ENCODE data around the gene ABHD2.

ABHD2 gene

DNA sequence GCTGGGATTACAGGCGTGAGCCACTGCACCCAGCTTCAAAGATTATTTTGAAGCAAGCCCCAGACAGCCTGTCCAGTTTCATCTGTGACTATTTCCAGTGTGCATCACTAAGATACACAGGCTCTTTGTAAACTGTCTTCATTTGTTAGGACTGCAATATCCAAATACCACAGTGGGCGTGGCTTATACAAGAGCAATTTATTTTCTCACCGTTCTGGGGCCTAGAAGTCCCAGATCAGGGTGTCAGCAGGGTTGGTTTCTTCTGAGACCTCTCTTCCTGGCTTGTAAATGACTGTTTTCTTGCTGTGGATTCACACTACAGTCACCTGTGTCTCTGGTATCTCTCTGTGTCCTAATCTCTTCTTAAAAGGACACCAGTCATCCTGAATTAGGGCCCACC, 73.4 kb downstream of the ABHD2 start:
- DNase-seq (ENCODE audit: low read depth in 2 of 2, low spot score in 1 of 2): no peak

DNA sequence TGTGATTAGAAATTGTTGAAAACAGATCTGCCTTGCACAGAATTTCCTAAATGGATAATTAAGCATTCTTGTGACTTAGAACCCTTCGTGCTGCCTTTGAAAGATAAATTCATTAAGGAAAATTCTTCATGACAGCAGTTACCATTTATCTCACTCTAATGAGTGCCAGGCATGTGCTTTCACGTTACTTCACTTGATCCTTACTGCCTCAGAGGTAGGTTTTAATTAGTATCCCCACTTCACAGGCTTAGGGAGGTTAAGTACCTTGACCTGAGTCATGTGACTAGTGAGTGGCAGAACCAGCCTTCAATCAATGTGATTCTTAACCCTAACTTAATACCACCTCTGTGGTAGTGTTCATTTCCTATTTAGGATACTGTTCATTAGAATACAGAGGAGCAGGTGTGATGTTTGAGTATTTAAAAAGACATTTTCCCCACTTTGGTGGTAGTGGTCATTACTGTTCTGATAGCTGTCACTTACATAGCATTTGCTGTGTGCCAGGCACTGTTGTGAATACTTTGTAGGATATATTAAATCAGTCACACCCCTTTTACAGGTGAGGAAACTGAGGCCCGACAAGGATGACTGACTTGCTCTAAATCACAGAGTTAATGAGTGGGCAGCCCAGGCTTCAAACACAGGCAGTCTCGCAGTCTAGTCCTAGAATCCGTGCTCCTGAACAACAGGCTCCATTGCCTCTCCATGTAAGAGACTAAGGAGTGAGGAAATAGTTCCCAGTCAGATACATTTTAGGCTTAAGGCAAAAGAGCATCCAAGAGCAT, 75.2 kb downstream of the ABHD2 start:
- DNase-seq (ENCODE audit: low read depth in 2 of 2, low spot score in 1 of 2): no peak

DNA sequence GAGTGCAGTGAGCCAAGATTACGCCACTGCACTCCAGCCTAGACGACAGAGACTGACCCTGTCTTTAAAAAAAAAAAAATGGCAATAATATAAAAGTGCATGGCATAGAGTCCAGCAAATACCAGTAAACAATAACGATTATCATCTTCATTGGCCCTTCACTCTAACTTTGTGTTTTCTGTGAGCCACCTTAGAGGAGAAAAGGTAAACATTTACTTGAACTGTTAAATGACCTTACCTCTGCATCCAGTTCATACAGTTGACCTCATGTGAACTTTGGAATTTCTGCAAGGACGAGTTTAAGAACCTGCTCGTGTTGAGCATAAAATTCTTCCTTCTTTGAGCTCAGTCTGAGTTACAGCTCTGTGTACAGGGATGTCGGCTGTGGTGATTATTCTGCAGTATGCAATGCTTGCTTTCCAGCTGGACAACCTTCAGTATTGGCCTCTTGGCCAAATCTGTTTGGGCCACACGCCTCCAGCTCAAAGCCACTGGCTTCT, 76.5 kb downstream of the ABHD2 start:
- no peak for DNase-seq (ENCODE audit: low read depth in 2 of 2, low spot score in 1 of 2)

DNA sequence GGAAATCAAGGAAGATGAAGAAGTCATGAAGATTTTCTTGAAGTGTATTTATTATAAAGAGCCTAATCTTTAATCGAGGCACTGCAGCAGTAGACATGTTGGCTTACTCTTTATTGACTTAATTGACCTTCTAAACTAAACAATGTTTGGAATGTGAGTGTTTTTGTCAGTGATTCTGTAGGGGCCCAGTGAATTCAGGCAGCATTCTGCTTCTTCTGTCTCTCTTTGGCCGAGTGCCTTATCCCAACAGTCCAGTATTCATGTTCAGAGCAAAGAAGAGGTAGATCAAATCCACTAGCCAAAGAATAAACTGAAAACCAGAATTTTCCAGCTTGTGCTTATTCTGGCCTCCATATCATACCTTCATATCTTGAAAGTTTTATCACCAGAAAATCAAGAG, 77.4 kb downstream of the ABHD2 start:
- DNase-seq (ENCODE audit: low read depth in 2 of 2, low spot score in 1 of 2): no peak

DNA sequence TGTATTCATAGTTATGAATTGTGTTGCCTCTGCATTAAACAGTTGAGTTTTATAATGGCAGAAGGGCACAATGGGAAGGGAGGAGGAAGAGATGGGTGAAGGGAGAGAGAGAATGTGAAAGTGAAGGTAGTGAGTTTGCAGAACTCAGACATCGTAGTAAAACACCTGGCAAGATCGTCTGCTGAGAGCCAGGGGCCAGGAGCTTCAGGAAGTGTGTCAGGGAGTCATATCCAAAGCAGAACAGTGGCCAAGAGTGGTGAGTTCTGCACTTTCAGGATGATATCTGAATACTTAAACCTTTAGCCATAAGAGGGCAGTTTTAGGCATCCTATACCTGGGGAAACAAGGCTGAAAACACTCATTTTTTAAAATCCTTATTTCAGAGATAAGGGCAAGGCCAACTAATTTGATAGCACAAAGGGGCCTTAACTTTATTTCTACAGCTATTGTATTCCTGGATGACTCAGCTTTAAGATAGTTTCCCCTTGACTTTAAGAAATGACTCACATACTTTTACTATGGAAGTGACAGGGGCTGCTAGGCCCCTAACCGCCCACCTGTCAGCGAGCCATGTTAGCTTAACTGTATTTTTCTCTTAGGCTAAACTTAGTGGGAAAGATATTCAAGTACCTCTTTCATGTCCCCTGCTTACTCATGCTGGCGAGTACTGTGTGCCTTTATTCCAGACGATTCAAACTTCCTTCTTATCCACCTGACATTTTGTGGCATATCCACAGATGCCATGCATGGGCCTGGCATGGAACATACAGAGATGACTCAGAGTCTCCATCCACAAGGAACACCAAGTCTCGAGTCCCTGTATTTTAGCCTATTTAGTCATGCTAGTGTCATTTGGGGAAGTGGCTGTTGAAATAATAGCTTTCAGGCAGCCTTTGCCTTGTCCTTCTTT, 79.3 kb downstream of the ABHD2 start:
- no peak for DNase-seq (ENCODE audit: low read depth in 2 of 2, low spot score in 1 of 2)

DNA sequence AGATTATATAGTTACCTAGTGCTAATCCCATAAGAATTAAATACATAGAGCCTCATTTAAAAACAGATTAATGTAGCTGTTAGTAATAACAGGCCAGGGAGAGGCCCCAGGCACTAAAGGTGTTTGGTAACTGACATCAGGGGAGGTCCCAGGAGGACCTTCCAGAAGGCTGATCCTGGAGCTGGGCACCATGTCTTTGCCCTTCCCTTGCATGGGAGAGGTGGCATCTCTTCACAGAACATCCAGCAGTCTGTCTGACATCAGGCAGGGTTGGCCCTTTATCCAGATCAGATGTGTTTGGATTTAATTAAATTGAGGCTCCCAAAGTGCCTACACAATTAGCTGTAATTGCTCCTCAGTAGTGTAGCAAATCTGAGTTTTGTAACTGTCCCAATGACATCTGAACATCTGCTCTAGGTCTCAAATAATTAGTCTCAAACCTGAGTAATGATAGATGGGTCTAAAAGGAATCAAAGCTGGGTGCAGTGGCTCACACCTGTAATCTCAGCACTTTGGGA, 80.1 kb downstream of the ABHD2 start:
- no peak for DNase-seq (ENCODE audit: low read depth in 2 of 2, low spot score in 1 of 2)

DNA sequence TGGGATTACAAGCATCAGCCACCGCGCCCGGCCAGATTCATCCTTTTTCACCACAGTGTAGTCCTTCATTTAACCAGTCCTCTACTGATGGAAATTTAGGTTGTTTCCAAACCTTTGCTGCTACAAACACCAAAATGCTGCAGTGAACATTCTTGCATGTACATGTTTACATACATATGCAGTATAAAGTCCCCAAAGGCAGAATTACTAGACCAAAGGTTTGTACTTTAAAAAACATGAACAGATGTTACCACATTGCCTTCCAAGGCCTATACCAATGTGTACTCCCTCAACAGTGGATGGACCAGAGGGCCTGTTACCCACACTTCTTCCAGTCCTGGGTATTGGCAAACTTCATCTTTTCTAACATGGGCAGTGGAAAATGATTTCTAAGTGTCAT, 82.1 kb downstream of the ABHD2 start:
- no peak for DNase-seq (ENCODE audit: low read depth in 2 of 2, low spot score in 1 of 2)

DNA sequence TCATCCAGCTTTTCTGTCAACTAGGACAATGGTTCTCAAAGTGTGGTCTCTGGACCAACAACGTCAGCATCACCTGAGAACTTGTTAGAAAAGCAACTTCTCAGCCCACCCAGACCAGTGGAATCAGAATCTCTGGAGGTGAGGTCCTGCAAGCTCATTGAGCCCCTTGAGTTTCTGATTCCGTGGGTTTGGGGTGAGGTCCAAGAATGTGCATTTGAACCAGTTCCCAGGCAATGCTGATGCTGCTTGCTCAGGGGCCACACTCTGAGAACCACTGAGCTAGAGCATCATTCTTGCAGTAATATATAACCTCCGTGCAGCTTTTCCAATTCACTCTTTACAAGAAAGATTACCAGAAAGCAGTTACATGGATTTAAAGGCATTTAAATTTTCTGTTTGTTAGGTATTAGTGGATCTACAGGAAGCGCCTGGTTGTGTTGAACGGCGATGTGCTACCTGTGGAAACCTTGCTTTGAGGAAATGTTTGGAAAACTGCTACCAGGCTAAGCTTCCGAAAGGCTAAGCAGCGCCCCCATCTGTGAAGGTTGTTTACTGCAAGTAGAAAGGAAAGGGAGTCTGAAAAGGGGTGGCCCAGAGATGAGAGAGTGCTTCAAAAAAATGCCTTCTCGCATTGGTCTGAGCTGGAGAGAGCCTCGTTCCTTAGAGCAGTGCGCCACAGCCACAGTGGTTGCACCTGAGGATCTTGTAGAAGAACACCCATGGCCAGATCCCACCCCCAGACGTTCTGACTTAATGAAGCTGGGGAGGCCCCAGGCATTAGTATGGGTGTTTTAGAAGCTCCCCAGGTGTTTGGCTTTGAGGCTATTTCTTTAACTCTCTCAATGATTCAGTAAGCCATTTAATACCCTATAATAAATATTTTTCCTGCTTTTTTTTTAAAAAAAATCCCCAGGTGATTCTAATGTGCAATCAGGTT, 83.1 kb downstream of the ABHD2 start:
- no peak for DNase-seq (ENCODE audit: low read depth in 2 of 2, low spot score in 1 of 2)

DNA sequence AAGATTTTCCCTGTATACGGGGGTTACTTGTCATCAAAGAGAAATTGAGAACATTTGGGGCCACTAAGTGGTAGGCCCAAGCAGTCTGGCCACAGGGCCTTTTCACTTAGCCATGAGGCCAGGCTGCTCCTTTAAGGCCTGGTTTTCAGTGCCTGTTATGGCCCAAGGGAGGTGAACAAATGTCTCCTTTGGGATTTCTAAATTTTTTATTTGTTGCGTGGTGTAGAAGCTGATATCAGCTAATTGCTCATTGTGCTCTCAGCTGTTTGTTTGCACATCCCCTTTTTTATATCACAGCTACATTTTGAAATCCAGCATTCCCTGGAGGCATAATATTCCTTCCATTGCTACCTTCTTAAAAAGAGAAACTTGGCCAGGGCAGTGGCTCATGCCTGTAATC, 84.7 kb downstream of the ABHD2 start:
- DNase-seq (ENCODE audit: low read depth in 2 of 2, low spot score in 1 of 2): no peak

DNA sequence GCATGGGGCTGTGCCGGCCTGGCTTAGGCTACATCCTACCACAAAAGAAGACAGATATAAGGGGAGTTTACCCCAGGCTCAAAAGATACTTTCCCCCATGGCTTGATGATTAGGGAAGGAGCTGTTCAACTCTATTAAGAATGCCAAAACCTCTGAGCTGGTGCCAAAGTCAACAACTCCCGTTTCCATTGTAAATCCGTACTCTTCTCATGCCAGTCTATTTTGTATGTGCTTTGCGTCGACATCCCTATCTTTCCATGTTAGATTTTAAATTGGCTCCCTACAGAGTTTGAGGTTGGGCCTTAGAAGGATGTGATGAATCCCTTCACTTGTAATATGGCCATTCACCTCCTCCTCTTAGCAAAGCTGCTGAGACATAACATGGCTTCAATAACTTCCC, 86.2 kb downstream of the ABHD2 start:
- no peak for DNase-seq (ENCODE audit: low read depth in 2 of 2, low spot score in 1 of 2)

DNA sequence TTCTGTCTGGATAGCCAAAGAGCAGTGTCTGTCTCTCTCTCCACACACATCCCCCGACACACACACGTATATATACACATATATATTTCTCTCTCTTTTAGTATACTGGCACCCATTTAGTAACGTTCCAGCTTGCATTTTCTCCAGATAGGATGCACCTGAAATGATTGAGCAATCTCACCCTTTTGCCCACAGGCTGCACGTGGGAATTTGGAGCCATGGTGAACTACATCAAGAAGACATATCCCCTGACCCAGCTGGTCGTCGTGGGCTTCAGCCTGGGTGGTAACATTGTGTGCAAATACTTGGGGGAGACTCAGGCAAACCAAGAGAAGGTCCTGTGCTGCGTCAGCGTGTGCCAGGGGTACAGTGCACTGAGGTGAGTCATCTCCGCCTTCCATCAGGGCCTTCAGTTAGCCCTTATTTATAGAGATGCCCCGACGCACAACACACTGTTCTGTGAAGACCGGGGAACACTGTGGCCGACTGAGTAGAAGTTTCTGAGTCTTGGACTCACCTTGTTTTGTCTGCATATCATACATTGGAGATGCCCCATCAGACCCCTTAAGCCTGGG, 87.4 kb downstream of the ABHD2 start:
- DNase-seq (ENCODE audit: low read depth in 2 of 2, low spot score in 1 of 2): no peak

DNA sequence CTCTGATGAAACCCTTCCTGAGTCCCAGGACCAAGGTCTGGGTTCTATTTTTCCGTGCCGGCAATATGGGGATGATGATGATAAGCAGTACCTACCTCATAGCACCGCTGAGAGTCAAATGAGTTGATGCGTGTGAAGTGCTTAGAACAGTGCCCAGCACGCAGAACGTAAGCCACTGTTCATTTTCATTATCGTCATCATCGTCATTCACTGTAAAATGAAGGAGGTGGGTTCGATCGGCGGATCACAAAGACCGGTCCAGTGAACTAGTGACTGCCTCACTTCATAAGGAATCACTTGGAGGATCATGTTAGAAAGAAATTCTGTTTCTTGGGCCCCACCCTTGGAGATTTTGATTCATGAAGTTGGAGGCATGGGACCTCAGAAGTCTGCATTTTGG, 88.9 kb downstream of the ABHD2 start:
- DNase-seq (ENCODE audit: low read depth in 2 of 2, low spot score in 1 of 2): no peak

DNA sequence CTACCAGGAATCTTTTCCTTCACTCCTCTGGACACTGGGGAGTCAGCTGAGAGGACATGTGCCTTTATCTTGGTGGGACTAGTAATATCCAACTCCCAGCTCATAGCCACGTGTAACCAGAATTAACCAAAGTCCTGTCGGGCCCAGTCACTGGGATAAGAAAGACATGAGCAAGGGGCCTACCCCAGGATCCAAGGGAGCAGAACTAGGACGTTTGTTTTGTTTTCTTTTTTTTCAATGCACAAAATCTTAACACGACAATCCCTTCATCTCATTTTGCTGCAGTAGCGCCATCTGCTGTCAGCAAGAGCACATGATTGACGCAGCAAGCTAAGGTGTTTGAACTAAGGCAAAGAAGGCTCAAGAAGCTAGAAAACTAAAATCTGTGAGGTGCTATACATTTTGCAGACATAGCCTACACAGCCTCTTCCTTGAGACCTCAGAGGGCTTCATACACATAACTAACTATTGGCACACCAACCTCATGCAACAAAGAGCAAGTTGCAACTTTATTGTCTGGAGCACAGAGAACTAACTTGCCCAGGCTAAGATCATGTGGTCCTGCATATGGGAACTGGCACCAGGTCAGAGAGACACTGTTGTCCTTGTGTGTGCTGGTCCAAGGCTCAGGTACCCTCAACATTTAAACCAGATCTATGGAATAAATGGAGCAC, 89.5 kb downstream of the ABHD2 start:
- peak; percentile 23 to 44 for DNase-seq (ENCODE audit: low read depth in 2 of 2, low spot score in 1 of 2)

DNA sequence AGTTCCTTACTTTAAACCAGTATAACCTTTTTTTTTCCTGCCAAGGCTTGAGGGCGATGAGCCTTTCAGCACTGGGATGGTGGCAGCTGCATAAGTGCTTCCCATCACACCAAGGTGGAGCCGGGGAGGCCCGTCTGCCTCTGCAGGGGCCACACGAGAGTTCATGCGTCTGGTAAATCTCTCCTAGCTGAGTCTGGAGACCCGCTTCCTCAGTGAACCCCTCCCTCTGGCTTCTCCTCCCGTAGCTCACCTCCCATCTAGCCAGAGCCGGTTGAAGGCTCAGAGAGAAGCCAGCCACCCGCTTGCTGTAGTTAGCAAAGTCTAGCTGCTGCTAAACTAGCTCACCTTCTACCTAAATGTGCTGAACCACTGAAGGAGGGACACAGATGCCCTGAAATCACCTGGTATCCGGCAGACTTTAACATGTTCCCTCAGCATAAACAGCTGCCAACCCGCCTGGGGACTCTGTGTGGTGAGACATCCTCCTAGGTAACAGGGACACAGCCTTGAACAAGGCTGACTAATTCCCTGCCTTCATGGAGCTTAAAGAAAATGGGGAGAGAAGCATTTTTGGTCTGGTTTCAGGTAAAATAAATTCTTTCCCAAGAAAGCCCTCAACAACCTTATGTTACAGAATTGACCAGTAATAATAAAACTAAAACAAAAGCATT, 90.2 kb downstream of the ABHD2 start:
- DNase-seq (ENCODE audit: low read depth in 2 of 2, low spot score in 1 of 2): no peak

DNA sequence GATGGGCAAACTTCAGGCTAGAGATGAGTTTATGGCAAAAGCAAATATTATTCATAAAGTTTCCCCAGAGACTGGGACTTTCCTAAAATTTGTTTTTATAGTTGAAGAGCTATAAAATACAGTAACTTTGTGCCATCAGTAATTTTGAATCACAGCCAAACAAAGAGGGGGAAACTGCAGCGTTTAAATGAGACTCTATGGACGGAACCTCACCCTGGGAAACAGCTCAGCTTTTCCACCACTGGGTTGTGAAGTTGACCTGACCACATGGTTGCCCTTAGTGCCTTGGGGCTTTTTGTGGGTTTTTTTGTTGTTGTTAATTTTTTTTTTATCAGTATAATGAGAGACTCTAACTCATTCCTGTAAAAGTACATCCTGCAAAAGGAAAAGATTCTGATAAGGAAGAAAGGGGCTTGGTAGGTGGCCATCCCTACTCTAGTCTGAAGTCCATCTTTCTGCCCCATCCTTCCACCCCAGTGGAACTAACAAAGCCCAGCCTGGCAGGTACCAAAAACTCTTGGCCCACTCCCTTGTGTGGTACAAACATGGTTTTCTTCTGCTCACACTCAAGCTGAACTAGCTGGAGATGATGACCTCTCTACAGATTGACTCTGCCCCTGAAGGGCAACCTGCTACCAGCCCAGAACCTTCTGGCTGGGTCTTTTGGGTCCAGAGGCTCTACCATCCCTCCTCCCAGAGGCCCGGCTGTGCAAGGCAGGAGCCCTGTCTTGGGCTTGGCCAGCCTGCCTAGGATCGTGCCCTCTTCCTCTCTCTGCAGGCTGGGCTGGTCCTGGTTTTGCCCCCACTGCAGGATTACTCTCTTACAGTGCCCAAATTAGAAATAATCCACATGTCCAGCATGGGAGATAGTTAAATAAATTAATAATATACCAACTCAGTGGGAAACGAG, 92.0 kb downstream of the ABHD2 start:
- no peak for DNase-seq (ENCODE audit: low read depth in 2 of 2, low spot score in 1 of 2)

DNA sequence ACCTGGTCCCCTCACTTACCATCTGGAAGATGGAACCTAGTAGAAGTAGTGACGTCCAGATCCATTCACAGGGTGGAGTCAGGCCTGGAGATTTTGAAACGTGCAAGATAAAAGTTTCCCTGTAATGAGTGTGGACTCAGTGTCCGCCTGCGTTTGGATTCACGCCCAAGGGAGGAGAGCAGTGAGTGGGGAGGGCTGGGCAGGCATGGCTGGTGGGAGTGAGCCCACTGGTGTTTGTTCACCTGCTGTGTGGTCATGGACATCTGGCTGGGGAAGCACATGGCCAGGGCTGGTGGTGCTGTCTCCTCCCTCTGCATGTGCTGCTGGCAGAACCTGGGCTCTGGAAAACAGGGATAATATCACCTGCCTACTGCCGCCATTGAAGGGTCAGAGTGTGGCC, 96.1 kb downstream of the ABHD2 start:
- no peak for DNase-seq (ENCODE audit: low read depth in 2 of 2, low spot score in 1 of 2)

DNA sequence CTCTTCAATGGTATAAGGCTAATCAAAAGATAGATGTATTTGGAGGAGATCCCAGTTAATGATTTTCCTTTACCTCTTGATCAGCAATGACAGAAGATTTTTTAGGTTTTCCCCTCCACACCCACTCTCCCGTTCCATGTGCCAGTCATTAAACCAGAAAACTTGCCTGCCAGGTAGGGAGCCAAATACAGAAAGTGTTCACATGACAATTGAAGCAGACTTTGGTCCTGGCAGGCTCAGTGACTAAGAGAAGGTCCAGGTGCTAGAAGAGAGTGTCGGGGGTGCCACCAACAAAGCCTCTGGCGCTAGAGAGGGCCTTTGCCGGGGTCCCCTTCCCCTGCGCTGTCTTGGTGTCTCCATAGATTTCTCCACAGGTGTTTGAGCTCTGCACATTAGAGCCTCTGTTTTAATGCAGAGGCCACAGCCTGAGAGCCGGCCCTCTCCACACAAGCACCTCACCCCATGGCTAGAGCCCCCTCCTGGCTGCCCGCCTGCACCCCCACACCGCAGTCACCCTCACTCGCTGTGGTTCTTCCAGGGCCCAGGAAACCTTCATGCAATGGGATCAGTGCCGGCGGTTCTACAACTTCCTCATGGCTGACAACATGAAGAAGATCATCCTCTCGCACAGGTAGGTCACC, 96.8 kb downstream of the ABHD2 start:
- DNase-seq (ENCODE audit: low read depth in 2 of 2, low spot score in 1 of 2): no peak

DNA sequence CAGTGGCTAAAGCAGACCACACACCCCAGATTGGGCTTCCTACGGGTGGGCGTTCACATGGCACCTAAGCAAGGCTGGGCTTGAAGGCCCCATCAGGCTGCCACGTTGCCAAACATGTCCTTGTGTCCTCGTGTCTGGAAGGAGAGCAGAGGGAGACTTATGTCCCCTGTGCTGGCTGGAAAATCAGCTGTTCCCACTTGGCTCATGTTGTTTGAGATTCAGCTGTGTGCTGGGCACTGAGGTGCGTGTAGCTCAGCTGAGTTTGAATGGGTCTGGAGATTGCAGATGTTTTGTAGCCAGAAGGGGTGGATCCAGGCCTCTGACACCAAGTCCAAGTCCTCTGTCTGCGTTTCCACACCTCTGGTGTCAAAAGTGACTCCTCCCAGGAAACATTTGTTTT, 98.5 kb downstream of the ABHD2 start:
- DNase-seq (ENCODE audit: low read depth in 2 of 2, low spot score in 1 of 2): no peak
